Activated CD8-positive, alpha-beta memory T cell treated with anti-CD3 and anti-CD28 coated beads, Interleukin-2, amount 50 U/mL, for 24 hours (primary cell): ENCODE results near the gene INS.

ENCODE experiments used
- DNase-seq: peaks from one replicate; pipeline ENCODE4 v3.0.0-alpha.2; 2020; ENCODE audit errors: extremely low read depth

INS gene

DNA sequence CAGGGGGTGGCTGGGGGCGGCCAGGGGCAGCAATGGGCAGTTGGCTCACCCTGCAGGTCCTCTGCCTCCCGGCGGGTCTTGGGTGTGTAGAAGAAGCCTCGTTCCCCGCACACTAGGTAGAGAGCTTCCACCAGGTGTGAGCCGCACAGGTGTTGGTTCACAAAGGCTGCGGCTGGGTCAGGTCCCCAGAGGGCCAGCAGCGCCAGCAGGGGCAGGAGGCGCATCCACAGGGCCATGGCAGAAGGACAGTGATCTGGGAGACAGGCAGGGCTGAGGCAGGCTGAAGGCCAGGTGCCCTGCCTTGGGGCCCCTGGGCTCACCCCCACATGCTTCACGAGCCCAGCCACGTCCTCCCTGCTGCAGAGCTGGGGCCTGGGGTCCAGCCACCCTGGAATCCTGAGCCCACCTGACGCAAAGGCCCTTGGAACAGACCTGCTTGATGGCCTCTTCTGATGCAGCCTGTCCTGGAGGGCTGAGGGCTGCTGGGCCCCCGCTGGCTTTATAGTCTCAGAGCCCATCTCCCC, at the start of gene INS:
TSS of gene INS (minus strand) at position 474 of the 524 bp plus-strand sequence. CDS start at position 236, 238 bp downstream.
- no peak for DNase-seq

DNA sequence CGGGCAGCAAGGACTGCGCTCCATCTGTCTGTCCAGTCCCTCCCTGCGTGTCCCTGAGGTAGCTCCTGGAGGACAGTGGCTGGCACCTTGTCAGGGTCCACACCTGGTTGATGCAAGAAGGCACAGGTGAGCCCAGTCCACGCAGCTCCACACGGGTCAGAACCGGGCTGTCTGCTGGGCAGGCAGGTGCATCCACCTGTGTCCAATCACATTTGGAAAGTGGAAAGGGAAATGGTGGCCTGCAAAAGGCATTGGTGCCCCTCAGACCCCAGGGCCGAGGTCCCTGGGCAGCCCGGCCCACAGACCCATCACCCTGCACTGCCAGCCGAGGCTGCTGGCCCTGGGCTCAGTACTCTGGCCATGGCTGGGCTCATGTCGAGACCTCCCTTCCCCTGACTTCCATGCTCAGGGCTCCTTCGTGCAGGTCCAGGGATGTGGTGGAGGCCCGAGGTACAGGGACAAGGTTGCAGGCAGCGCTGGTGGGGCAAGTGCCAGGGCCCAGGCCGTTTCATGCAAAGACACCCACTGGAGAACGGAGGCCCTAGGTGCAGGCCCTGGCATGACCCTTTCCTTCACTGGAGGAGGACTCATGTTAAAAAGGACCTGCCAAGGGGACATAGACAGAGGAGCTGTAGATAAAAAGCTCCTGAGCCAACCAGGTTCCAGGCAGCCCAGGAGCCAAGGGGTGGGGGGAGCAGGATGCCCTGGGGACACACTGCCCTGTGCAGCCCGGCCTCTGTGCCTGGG, 49.5 kb upstream of the INS start:
- DNase-seq = no peak

DNA sequence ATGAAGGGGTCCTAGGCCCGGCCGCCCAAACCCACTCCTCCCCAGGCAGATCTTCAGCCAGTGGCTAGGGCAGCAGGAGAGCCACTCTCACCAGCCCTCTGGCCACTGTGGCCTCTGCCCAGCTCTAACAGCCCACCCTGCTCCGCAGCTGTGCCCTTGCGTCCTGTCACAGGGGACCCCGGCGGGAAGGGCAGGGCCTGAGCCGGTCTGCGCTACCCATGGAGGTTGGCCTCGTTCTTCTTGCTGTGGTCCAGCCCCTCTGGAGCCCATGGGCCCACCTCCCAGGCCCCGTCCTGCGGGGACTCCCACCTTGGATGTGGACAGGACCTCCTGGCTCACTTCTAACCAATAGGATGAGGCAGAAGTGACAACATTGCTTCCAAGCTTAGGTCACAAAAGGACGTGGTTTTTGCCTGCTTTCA, 48.9 kb upstream of the INS start:
- no peak for DNase-seq

DNA sequence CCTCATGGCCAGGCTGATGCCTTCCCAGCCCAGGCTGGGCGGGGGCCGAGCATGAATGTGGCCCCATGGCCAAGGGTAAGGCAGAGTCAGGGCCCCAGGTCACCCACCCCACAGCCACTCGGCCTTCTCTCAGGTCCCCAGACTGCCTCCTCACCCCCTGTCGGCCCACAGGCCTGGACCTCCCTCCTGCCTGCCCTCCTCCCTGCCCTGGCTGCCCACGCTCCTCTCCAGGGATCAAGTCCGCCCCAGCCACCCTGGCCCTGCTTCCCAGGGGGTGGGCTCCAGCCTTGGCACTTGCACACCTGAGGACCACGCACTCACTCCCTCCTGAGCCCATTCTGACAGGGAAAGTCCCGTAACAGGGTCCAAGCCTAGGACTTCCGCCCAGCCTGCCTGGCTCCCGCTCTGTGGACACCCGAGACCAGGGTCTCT, 48.4 kb upstream of the INS start:
- no peak for DNase-seq

DNA sequence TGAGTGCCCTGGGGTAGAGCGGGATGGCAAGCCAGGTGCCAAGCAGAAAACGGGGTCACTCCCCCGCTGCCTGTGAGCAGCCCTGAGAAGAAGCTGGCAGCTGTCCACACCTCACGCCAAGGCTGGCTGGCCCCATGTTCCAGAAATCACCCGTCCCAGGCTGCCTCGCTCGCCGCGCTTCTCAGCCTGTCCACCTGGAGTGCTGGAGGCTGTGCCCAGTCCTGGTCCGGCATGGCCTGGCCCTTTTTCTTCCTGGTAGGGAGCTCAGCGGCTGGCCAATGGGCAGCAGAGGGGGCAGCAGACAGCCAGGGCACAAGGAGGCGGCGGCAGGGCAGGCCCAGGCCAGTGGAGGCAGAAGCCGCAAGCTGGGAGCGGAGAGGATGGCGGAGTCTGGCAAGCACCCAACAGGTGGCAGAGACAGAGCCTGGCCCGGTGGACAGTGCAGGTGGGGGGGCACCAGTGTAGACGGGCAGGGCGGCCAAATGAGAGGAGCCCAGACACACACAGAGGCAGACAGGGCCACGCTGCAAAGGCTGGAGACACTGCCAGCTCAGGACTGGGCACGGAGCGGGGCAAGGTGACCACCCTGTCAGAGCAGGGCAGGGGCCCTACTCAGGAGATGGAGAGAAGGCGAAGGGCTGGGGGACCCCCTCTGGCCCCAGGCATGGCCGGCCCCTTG, 47.8 kb upstream of the INS start:
- DNase-seq = no peak

DNA sequence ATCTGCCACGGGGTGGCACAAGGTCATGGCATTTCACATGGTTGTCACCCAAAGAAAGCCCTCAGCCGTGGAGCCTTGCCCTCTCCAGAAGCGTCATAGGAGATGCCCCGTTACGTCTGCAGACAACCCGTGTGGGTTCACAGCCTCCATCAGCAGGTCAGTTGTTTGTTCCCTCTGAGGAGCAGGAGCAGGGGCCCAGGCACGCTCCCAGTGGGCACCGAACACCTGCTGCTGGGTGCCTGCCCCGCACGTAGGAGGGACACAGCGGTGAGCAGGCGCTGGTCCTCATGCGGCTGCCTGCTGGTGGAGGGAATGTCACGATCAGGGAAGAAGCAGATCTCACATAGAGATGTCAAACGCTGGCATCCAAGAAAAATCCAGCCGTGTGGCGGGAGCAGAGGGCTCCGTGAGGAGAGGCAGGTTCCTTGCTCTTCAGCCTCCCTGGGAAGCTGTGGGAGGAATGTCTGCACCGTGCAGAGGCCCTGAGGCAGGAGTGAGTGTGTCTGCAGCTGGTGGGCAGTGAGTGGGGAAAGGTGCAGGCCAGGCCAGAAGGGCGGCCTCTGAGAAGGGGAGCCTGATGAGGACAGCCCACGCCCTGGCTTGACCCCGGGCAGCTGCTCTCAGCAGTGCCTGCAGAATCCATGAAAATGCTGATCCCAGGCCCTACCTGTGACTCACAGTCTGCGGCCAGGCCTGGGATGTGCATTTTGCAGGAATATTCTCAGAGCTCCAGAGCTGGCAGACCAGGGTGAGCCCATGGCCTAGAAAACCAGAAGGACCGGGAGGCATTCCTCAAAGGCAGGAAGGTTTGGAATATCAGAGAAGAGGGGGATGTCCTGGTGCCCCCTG, 47.0 kb upstream of the INS start:
- no peak for DNase-seq

DNA sequence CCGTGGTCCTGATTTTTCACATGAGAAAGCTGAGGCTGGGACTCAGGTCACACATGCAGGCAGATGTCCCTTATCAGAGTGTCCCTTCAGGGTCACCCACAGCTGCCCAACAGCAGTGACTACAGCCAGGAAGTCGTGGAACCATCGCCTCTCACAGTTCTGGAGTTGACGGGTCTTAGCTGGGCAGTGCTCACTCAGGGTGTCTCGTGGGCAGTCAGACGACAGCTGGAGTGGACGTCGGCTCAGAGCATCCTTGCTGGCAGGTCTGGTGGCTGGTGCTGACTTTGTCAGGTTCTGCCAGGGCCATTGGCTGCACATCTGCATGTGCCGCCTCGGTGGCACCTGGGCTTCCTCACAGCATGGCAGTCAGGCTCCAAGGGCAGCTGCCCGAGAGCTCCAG, 46.2 kb upstream of the INS start:
- no peak for DNase-seq

DNA sequence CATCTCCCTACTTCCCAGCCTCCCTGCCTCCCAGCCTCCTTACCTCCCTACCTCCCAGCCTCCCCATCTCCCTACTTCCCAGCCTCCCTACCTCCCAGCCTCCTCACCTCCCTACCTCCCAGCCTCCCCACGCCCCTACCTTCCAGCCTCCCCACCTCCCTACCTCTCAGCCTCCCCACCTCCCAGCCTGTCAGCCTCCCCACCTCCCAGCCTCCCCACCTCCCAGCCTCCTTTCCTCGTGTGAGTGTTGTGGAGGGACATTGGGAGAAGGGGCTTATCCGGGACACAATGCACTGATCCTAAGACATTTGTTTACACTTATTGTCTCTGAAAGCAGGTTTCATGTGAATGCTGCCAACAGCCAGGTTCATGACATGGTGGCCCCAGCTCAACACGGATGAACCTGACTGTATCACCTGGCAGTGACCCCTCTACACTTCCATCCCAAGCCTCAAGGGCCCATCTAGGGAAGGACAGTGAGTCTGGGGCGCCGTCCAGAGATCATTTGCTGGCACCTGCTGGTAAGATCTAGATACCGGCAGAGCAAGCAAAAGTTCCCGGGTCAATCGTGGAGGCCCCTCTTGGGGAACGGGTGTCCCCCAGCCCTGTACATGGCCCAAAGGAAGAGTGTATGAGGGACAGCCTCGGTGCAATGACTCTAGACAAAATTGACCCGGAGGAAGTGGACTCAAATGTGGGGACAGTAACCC, 45.1 kb upstream of the INS start:
- no peak for DNase-seq

DNA sequence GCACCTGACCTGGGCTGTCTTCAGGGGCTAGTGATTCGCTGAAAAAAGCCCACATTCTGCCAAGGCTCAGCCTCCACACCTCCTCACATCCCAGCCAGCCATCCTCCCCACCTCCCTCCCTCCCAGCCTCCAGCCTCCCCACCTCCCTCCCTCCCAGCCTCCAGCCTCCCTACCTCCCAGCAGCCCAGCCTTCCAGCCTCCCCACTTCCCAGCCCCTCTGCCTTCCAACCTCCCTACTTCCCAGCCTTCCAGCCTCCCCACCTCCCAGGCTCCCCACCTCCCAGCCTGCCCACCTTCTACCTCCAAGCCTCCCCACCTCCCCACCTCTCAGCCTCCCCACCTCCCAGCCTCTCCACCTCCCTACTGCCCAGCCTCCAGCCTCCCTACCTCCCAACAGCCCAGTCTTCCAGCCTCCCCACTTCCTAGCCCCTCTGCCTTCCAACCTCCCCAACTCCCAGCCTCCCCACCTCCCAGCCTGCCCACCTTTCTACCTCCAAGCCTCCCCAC, 44.3 kb upstream of the INS start:
- DNase-seq = no peak

DNA sequence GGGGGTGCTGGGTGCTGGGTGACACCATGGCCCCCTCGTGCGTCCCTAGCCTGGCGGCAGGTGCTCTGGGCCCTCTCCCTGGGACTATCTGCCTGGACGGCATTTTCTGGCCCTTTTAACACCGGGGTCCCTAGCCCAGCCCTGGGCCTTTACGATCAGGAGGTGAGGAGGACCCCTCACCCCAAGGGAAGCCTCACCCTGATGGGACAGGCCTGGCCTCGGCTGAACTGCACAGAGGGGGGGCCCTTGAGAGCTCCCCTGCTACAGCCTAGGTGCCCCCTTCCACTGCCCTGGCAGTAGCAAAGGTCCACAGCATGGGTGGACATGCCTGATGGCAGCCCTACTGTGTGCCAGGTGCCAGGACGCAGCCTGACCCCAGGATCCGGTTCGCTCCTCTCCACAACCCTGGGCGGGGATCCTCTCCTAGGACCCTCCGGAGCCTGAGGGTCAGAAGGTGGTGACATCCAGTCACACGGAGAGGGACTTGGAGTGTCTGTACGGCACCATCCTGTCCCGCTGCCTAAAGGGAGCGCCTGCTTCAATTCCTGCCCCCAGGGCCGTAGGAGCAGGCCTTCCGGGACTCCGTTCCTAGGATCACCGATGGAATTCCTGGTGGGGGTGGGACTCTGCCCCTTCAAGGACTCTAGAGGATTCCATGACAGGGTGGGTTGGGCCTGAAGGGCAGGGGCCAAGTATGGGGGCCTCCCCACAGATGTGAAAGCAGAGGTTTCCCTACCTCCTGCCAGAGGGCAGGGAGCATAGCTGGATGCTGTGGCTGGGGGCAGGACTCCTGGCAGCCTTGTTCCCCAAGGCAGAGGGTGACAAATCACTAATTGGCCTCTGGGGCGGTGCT, 43.6 kb upstream of the INS start:
- DNase-seq = no peak

DNA sequence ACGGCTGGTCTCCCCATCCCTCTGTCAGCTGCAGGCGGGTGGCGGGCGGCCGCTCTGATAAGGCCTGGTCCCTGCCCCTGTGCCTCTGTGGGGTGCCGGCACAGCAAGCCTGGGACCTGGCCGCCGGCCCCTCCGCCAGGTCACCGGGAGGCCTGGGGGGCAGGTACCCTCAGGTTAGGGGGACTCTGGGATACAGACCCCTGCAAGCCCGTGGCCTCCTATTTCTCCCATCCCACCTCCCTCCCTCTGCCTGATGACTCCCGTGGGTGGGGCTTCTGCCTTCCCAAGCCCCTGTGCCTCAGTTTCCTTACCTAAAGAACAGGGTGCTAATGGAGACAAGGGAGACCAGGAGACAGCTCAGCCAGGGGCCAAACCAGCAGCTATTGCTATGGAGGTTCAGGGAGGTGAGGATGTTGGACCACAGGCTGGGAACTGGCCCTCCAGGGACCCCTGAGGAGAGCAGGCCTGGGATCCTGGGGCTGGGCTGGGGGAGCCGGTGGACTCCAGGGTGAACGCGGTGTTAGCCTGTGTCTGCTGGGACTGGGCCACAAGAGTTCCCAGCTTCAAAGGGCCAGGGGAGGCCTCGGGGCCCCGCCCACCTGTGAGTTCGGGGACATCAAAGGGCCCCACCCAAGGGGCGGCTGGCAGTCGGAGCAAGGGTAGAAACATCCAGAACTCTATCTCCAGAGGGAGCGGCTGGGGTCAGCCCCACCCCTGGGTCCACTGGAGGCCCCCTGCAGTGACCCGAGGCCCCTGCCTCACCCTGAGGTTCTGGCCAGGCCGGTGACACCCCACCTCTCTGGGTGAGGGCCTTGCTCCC, 42.6 kb upstream of the INS start:
- DNase-seq = no peak

DNA sequence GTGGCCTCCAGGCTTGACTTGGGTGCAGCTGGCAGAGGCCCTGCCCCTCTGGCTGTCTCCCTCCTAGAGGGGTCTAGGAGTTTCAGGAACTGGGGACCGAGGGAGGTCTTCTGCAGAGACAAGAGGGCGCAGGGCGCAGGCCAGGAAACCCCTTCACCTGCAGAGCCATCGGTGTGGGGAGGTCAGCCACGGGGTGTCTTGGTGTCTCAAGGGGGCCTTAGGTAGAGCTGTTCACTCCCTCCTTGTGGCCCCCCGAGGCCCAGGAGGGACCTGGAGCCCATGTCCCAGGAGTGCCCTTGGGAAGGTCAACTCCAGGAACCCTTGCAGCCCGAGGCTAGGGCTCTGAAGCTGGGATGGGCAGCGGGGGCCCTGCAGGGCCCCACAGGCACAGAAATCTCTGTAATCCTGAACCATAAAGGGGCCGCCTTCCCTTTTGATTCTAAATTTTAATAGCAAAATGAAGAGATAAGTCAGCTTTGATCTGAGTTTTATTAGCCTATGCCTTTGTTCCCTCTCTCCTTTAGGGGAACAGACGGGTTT, 42.0 kb upstream of the INS start:
- no peak for DNase-seq

DNA sequence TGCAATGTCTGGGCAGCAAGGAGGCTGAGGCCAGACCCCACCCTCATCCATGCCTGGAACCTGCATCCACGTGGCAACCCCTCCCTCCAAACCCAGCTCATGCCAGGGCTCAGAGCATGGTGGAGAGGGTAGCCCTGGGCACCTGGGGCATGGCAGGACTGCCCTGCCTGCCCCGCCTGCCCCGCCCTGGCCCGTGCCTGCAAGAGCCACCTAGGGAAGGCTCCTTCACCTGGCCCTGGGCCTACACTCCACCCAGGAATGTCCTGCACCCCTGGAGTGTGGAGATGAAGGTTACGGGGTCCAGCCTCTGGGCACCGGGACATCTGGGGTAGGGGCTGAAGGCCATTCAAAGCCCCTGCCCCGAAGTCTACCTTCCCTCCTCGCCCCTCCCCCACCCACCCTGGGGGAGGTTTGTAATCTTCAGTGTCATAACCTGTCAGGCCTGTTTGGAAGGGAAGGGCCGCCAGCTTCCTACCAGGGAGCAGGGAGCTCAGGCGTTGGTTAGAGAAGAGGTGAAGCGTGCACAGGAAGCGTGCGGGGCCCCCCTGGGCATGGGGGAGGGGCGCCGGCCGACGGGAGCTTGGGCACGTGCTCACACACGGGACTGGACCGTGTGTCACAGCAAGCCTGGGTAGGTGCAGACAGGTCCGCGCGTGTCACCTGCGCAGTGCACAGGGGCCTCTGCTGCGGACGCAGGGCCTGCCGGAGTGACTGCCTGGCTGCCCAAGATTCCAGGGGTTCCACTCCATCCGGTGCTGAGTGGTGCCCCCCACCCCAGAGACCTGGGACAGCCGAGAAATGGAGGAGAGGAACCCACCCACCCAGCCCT, 41.3 kb upstream of the INS start:
- DNase-seq = no peak

DNA sequence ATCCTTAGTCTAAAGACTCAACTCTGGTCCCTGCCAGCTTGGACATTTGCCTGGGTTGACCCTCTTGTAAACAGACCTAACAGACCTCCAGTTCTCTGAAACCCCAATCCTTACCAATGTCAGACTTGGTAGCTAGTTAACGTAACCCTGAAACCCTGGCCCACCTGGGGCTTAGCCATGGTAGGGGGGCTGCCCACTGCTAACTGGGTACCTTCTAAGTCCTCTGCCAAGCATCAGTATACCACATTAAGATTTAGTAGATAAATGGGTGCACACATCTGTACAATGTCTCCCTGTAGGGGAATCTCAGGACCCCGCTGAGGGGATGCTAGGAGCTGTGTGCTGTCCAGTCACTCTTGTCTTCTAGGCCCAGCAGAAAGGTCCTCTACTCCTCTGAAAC, 40.5 kb upstream of the INS start:
- DNase-seq = no peak

DNA sequence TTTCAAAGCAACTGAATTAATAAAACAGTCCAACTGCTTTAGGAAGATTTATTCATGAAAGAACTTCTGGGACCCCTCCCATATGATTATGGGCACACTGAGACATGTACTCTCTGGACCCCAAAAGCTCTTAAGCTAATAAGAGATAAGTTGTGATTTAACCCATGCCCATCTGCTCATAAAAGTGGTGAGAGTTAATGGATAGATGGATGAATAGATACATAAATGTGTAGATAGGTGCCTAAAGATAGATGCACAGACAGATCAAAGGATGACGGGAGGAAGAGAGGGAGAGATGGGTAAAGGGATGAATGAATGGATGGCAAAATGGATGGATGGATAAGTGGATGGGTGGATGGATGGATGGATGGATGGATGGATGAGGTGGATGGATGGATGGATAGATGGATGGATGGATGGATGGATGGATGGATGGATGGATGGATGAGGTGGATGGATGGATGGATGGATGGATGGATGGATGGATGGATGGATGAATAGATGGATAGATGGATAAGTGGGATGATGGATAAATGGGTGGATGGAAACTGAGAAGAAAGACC, 40.0 kb upstream of the INS start:
- DNase-seq = no peak

DNA sequence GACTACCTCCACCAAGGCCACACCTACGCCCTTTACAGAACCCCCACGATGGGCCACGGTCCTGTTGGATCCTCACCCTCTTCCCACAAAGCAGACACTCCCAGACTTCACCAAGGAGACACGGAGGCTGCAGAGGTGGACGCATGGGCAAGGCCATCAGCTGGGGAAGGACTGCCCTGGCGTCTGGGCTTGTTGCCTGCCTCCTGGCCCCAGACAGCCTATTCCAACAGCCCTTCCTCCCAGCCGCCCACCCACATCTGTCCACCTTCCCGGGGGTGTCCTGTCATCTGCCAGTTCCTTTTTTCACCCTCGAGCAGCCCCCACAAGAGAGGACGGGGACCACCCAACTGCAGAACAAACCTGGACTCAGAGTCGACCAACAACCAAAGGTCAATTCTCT, 39.5 kb upstream of the INS start:
- no peak for DNase-seq

DNA sequence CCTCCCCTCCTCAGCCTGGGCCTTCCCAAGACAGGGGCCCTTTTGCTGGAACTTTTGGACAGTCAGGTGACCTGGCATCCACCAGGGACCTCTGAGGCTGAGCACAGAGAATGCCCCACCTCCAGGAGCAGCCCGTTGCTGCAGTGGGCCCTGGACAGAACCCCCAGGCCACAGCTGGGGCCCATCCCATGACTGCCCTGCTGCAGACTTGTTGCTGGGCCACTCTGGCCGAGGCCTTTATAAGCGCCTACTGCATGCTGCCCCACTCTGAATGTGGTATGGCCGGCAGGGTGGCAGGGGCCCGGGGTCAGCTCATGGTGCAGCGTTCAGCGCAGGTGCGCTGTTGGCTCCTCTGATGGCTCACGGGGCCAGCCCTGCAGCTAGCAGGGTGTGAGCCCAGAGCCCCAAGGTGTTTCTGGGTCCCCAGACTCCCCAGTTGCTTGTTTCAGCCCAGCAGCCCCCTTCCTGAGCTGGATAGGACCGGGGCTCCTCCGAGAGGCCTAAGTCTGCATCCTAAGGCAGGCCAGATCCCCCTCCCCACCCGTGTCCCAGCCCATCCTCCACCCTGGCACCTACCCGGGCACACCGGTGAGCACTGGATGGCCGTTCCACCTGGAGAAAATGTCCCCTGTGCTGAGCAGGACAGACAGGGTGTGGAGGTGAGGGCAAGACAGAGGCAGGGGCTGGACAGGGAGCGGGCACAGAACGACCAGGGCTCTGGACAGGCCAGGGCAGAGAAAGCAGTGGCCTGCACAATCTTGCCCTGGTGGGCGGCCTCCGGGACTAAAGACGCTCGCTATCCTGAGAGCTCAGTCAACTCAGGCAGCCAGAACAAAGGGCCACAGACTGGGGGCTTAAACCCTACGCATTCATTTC, 38.7 kb upstream of the INS start:
- no peak for DNase-seq
